ENCODE results near the gene ID4. TPM values are rescaled to one million over a fixed set of nuclear protein-coding genes. Genes with fewer than 3 reads are reported as not detected.
A peak's percentile ranks its signal among the peaks of the same experiment; 100 is the strongest.

Gene ID4
- total and polyA plus RNA-seq, 2 experiments from 2014 or later: 54.6 to 89.2 TPM

- 52% methylated on average over 5 of the region's 5 CpGs for WGBS (ENCODE audit: low lambda C conversion rate, missing lambda C conversion rate)
Observed at GRCh38 chr6:19833947-19834346, 3.2 kb upstream of the ID4 start.

GRCh38 chr6:19834858-19835257 is 2.3 kb upstream of the ID4 start:
- H3K27ac ChIP-seq: peak overlapping the region; percentile 62

More at GRCh38 chr6:19833947-19834346, 3.2 kb upstream of the ID4 start:
- H4K20me1 ChIP-seq (ENCODE audit: insufficient read depth, poor library complexity, severe bottlenecking): no peaks in the 10 kb centered on the region
- no peak overlapping the region for H2AFZ ChIP-seq
- no peak overlapping the region for H3K4me2 ChIP-seq
- peaks cover 8% of the 10 kb centered on the region for H3K79me2 ChIP-seq
- peak overlapping the region; percentile 62 for H3K27ac ChIP-seq
- peaks cover 4% of the 10 kb centered on the region for H3K4me1 ChIP-seq (ENCODE audit: insufficient read depth)
- TF ChIP-seq, protein P1, sequence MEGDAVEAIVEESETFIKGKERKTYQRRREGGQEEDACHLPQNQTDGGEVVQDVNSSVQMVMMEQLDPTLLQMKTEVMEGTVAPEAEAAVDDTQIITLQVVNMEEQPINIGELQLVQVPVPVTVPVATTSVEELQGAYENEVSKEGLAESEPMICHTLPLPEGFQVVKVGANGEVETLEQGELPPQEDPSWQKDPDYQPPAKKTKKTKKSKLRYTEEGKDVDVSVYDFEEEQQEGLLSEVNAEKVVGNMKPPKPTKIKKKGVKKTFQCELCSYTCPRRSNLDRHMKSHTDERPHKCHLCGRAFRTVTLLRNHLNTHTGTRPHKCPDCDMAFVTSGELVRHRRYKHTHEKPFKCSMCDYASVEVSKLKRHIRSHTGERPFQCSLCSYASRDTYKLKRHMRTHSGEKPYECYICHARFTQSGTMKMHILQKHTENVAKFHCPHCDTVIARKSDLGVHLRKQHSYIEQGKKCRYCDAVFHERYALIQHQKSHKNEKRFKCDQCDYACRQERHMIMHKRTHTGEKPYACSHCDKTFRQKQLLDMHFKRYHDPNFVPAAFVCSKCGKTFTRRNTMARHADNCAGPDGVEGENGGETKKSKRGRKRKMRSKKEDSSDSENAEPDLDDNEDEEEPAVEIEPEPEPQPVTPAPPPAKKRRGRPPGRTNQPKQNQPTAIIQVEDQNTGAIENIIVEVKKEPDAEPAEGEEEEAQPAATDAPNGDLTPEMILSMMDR (IDR thresholded peaks at IDR 0.05; ENCODE audit: poor library complexity): no peak
- TF ChIP-seq EZH2phosphoT487 (IDR thresholded peaks at IDR 0.05; ENCODE audit: low read depth, severe bottlenecking, unreplicated experiment) (no peak), EZH2 (IDR thresholded peaks at IDR 0.05; ENCODE audit: borderline replicate concordance) (no peak)
- no peaks in the 10 kb centered on the region for H3K9me3 ChIP-seq (ENCODE audit: low read depth)
- no peak overlapping the region for H3K4me3 ChIP-seq
- DNase-seq (ENCODE audit: low spot score): peak; percentile 32
- no peaks in the 10 kb centered on the region for H3K36me3 ChIP-seq (replicated peaks; ENCODE audit: insufficient read depth, low read depth)
- no peaks in the 10 kb centered on the region for H3K27me3 ChIP-seq
- H3K9me2 ChIP-seq (replicated peaks; ENCODE audit: insufficient read depth): no peaks in the 10 kb centered on the region

GRCh38 chr6:19835605-19836004 is 1.6 kb upstream of the ID4 start:
- Histone ChIP-seq H4K20me1 (ENCODE audit: insufficient read depth, poor library complexity, severe bottlenecking) (no peaks in the 10 kb centered on the region), H3K4me2 (no peak overlapping the region), H3K27ac (peak overlapping the region; percentile 87), H3K79me2 (peaks cover 25% of the 10 kb centered on the region), H3K36me3 (replicated peaks; ENCODE audit: insufficient read depth, low read depth) (no peaks in the 10 kb centered on the region), H3K4me3 (no peak overlapping the region), H3K9me2 (replicated peaks; ENCODE audit: insufficient read depth) (no peaks in the 10 kb centered on the region), H3K9me3 (ENCODE audit: low read depth) (no peaks in the 10 kb centered on the region), H3K4me1 (ENCODE audit: insufficient read depth) (peaks cover 7% of the 10 kb centered on the region), H2AFZ (no peak overlapping the region), H3K27me3 (no peaks in the 10 kb centered on the region)
- TF ChIP-seq, protein P1 (IDR thresholded peaks at IDR 0.05; ENCODE audit: poor library complexity): no peak
- TF ChIP-seq EZH2 (IDR thresholded peaks at IDR 0.05; ENCODE audit: borderline replicate concordance) (no peak), EZH2phosphoT487 (IDR thresholded peaks at IDR 0.05; ENCODE audit: low read depth, severe bottlenecking, unreplicated experiment) (no peak)
- no peak for DNase-seq (ENCODE audit: low spot score)
- WGBS (ENCODE audit: low lambda C conversion rate, missing lambda C conversion rate): 76% methylated on average over 4 of the region's 4 CpGs

More at GRCh38 chr6:19834858-19835257, 2.3 kb upstream of the ID4 start:
- H2AFZ ChIP-seq: no peak overlapping the region
- H3K9me3 ChIP-seq (ENCODE audit: low read depth): no peaks in the 10 kb centered on the region
- 74% methylated on average over 5 of the region's 5 CpGs for WGBS (ENCODE audit: low lambda C conversion rate, missing lambda C conversion rate)
- TF ChIP-seq, protein P1 (IDR thresholded peaks at IDR 0.05; ENCODE audit: poor library complexity): no peak
- TF ChIP-seq EZH2phosphoT487 (IDR thresholded peaks at IDR 0.05; ENCODE audit: low read depth, severe bottlenecking, unreplicated experiment) (no peak), EZH2 (IDR thresholded peaks at IDR 0.05; ENCODE audit: borderline replicate concordance) (no peak)
- H3K4me2 ChIP-seq: no peak overlapping the region
- H4K20me1 ChIP-seq (ENCODE audit: insufficient read depth, poor library complexity, severe bottlenecking): no peaks in the 10 kb centered on the region
- no peak for DNase-seq (ENCODE audit: low spot score)
- H3K36me3 ChIP-seq (replicated peaks; ENCODE audit: insufficient read depth, low read depth): no peaks in the 10 kb centered on the region
- no peak overlapping the region for H3K4me3 ChIP-seq
- H3K79me2 ChIP-seq: peaks cover 17% of the 10 kb centered on the region
- H3K9me2 ChIP-seq (replicated peaks; ENCODE audit: insufficient read depth): no peaks in the 10 kb centered on the region
- H3K4me1 ChIP-seq (ENCODE audit: insufficient read depth): peaks cover 4% of the 10 kb centered on the region
- no peaks in the 10 kb centered on the region for H3K27me3 ChIP-seq
